GM23338 (cell line): ENCODE results near the gene ATF2. TPM values are rescaled to one million over a fixed set of nuclear protein-coding genes. Genes with fewer than 3 reads are reported as not detected.

Experiments
- ATAC-seq: fragments of 200-7000 bp; cut with Tn5 transposase; 3 replicates; pipeline ENCODE4 v1.9.1; 2020
- DNase-seq: peaks from one replicate; pipeline ENCODE4 v3.0.0-alpha.2; 2015; ENCODE audit warnings: low spot score
- H2AFZ ChIP-seq: fragments of 200-600 bp; sonication (generic); 2 replicates; pipeline ENCODE4 v1.8.0; 2016; ENCODE audit warnings: antibody characterized with exemption, mild to moderate bottlenecking, moderate library complexity
- H3F3A ChIP-seq: fragments of 200-600 bp; sonication (generic); replicated peaks from 2 replicates; pipeline ENCODE4 v1.8.0; 2017; ENCODE audit warnings: antibody characterized with exemption, mixed run types, low read depth
- H3K27ac ChIP-seq: fragments of 200-600 bp; sonication (generic); 2 replicates; pipeline ENCODE4 v1.6.1; 2016; ENCODE audit warnings: low read depth
- H3K27me3 ChIP-seq: fragments of 200-600 bp; sonication (generic); 2 replicates; pipeline ENCODE4 v1.8.0; 2016; ENCODE audit warnings: mild to moderate bottlenecking, mixed run types, moderate library complexity; ENCODE audit not compliant: insufficient read depth
- H3K36me3 ChIP-seq: fragments of 200-600 bp; sonication (generic); 2 replicates; pipeline ENCODE4 v1.8.0; 2016; ENCODE audit warnings: mild to moderate bottlenecking; ENCODE audit not compliant: insufficient read depth
- H3K4me1 ChIP-seq: fragments of 200-600 bp; sonication (generic); 2 replicates; pipeline ENCODE4 v1.8.0; 2016; ENCODE audit warnings: mild to moderate bottlenecking, moderate library complexity; ENCODE audit not compliant: insufficient read depth
- H3K4me2 ChIP-seq: fragments of 200-600 bp; sonication (generic); 2 replicates; pipeline ENCODE4 v1.7.1; 2017; ENCODE audit warnings: mixed run types
- H3K4me3 ChIP-seq: fragments of 200-600 bp; sonication (generic); 2 replicates; pipeline ENCODE4 v1.6.1; 2016; ENCODE audit warnings: mixed run types
- H3K79me2 ChIP-seq: fragments of 200-600 bp; sonication (generic); replicated peaks from 2 replicates; pipeline ENCODE4 v1.8.0; 2017; ENCODE audit warnings: mild to moderate bottlenecking; ENCODE audit not compliant: insufficient read depth
- H3K9me2 ChIP-seq: fragments of 200-600 bp; sonication (generic); 2 replicates; pipeline ENCODE4 v1.8.0; 2017; ENCODE audit not compliant: insufficient read depth
- H4K20me1 ChIP-seq: fragments of 200-600 bp; sonication (generic); replicated peaks from 2 replicates; pipeline ENCODE4 v1.8.0; 2017; ENCODE audit warnings: mild to moderate bottlenecking; ENCODE audit not compliant: insufficient read depth
- H3K27ac Mint-ChIP-seq: 2 replicates; pipeline ENCODE4 v1.8.0; 2020; ENCODE audit warnings: inconsistent platforms, mild to moderate bottlenecking, moderate library complexity, mixed read lengths
- H3K27me3 Mint-ChIP-seq: 3 replicates; pipeline ENCODE4 v1.8.0; 2022; ENCODE audit warnings: low read depth, mild to moderate bottlenecking, moderate library complexity, mixed read lengths, inconsistent platforms; ENCODE audit not compliant: insufficient read depth, poor library complexity
- H3K36me3 Mint-ChIP-seq: 3 replicates; pipeline ENCODE4 v1.8.0; 2021; ENCODE audit warnings: low read depth, mild to moderate bottlenecking, inconsistent platforms, moderate library complexity, mixed read lengths
- H3K4me1 Mint-ChIP-seq: 3 replicates; pipeline ENCODE4 v1.8.0; 2020; ENCODE audit warnings: mild to moderate bottlenecking, inconsistent platforms, mixed read lengths
- H3K4me3 Mint-ChIP-seq: 3 replicates; pipeline ENCODE4 v1.8.0; 2021; ENCODE audit warnings: moderate library complexity, mild to moderate bottlenecking, inconsistent platforms, mixed read lengths
- H3K9me3 Mint-ChIP-seq: 3 replicates; pipeline ENCODE4 v1.8.0; 2020; ENCODE audit warnings: moderate library complexity, mild to moderate bottlenecking, inconsistent platforms, mixed read lengths
- CREB1 ChIP-seq: fragments of 250-450 bp; sonication (Bioruptor Pico); IDR thresholded peaks from 2 replicates; pipeline ENCODE4 v1.5.0; 2020; ENCODE audit warnings: low read depth, mild to moderate bottlenecking, moderate library complexity
- JUNB ChIP-seq: IDR thresholded peaks from one replicate; pipeline ENCODE4 v1.6.1; 2016; ENCODE audit warnings: antibody characterized with exemption; ENCODE audit not compliant: unreplicated experiment
- STAT1 ChIP-seq: IDR thresholded peaks from one replicate; pipeline ENCODE4 v1.6.1; 2016; ENCODE audit warnings: antibody characterized with exemption; ENCODE audit not compliant: unreplicated experiment
- ZNF114 ChIP-seq: fragments of 250-450 bp; sonication (Bioruptor Pico); IDR thresholded peaks from 2 replicates; pipeline ENCODE4 v1.5.0; 2020; ENCODE audit warnings: mild to moderate bottlenecking, moderate library complexity
- polyA plus RNA-seq: library from polyadenylated mRNA; unstranded; fragments of >200 nt; fragmentation: Nextera tagmentation; extraction: Ambion mirVana; gene quantifications from 2 replicates; pipeline ENCODE4 v1.2.1, GENCODE V29; 2016
- total RNA-seq: library from RNA; depleted of rRNA; stranded (reverse); fragments of >200 nt; shearing (Covaris generic); gene quantifications from 2 replicates; pipeline ENCODE4 v1.2.3, GENCODE V29; 2014
- TF ChIP-seq, protein P1 (sequence below), 2 experiments: fragments of 200-600 bp in 1 of 2; sonication (generic) in 1 of 2; conservative IDR thresholded peaks; 2 replicates each; pipeline versions ENCODE4 v1.5.1 to v1.6.1; 2016 to 2017; ENCODE audit warnings: antibody characterized with exemption in 2 of 2, low read depth in 2 of 2, mild to moderate bottlenecking in 2 of 2, moderate library complexity in 1 of 2
- TF ChIP-seq, protein P2 (sequence below): IDR thresholded peaks from one replicate; pipeline ENCODE4 v1.6.1; 2018; ENCODE audit warnings: antibody characterized with exemption; ENCODE audit not compliant: unreplicated experiment
- TF ChIP-seq, protein P3 (sequence below): fragments of 250-450 bp; sonication (Bioruptor Pico); IDR thresholded peaks from 2 replicates; pipeline ENCODE4 v1.5.0; 2020; ENCODE audit warnings: mild to moderate bottlenecking, moderate library complexity

ATF2 gene
- total and polyA plus RNA-seq, 2 experiments from 2014 or later = 23.6 to 56.2 TPM

DNA sequence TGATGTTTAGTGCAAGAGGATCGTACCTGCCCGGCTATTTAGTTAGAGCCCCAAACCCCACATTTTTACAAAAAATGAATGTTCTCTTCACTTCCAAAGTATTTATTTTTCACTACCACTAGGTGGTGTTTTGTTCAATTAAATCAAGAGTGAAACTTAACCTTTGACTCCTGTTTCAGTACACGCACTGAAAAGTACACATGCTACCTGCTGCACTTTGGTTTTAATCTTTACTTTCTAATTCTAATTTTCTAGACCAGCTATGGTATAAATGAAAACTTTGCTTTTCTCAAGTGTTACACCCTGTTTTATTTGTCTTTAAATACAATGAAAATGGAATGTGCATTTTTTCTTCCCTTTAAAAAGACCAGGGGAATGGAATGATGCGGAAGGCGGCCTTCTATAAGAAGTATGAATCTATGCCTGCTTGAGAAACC lies 131.4 kb downstream of the ATF2 start:
- ATAC-seq (no peak), DNase-seq (peak; percentile 70)
- H3K27me3 Mint-ChIP-seq = peaks cover 2% of the 10 kb centered on the region
- H4K20me1 ChIP-seq = no peaks in the 10 kb centered on the region; the same call in 1 of the 2 replicates
- no peaks in the 10 kb centered on the region; the same call in 2 of the 3 replicates for H3K36me3 Mint-ChIP-seq
- peaks cover 9% of the 10 kb centered on the region for H3K4me1 Mint-ChIP-seq
- no peaks in the 10 kb centered on the region for H3K79me2 ChIP-seq
- no peak overlapping the region for H3K27ac ChIP-seq
- no peaks in the 10 kb centered on the region for H3K27me3 ChIP-seq
- no peaks in the 10 kb centered on the region for H3F3A ChIP-seq
- H3K4me1 ChIP-seq = no peaks in the 10 kb centered on the region
- H3K9me2 ChIP-seq = peaks cover 12% of the 10 kb centered on the region
- TF ChIP-seq JUNB = no peak
- TF ChIP-seq, protein P1, sequence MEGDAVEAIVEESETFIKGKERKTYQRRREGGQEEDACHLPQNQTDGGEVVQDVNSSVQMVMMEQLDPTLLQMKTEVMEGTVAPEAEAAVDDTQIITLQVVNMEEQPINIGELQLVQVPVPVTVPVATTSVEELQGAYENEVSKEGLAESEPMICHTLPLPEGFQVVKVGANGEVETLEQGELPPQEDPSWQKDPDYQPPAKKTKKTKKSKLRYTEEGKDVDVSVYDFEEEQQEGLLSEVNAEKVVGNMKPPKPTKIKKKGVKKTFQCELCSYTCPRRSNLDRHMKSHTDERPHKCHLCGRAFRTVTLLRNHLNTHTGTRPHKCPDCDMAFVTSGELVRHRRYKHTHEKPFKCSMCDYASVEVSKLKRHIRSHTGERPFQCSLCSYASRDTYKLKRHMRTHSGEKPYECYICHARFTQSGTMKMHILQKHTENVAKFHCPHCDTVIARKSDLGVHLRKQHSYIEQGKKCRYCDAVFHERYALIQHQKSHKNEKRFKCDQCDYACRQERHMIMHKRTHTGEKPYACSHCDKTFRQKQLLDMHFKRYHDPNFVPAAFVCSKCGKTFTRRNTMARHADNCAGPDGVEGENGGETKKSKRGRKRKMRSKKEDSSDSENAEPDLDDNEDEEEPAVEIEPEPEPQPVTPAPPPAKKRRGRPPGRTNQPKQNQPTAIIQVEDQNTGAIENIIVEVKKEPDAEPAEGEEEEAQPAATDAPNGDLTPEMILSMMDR (conservative IDR thresholded peaks at IDR 0.05; ENCODE audit: low read depth in 2 of 2) = peak; percentile 54 to 68
- H2AFZ ChIP-seq = no peak overlapping the region
- no peaks in the 10 kb centered on the region for H3K36me3 ChIP-seq
- no peak overlapping the region for H3K4me3 ChIP-seq
- H3K4me2 ChIP-seq = no peak overlapping the region
- no peak overlapping the region for H3K4me3 Mint-ChIP-seq
- no peak overlapping the region for H3K27ac Mint-ChIP-seq
- no peaks in the 10 kb centered on the region; the same call in 1 of the 3 replicates for H3K9me3 Mint-ChIP-seq

DNA sequence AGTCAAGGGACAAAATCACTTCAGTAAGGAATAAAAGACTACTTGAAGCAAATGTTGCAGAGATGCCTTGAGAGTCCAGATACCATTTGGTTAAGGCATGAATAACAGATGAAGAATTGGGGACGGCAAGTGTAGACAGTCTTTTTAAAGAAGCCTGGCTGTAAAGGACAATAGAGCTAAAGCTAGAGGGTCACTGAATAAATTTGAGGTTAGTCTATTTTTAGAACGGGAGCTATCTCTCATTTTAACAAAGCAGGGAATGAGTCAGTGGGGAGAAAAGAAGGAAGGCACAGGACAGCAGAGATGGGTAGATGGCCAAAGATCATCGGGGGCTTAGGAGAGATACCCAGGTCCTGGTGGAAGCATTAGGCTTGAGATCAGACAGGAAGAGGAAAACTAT lies 132.2 kb downstream of the ATF2 start:
- Mint-ChIP-seq H3K4me3 (no peak overlapping the region), H3K27ac (no peak overlapping the region), H3K27me3 (peaks cover 2% of the 10 kb centered on the region), H3K4me1 (peaks cover 9% of the 10 kb centered on the region), H3K9me3 (no peaks in the 10 kb centered on the region; the same call in 1 of the 3 replicates), H3K36me3 (no peaks in the 10 kb centered on the region; the same call in 2 of the 3 replicates)
- Histone ChIP-seq H3K9me2 (peaks cover 12% of the 10 kb centered on the region), H3K79me2 (no peaks in the 10 kb centered on the region), H3K4me2 (no peak overlapping the region), H4K20me1 (no peaks in the 10 kb centered on the region; the same call in 1 of the 2 replicates), H3K27me3 (no peaks in the 10 kb centered on the region), H3F3A (no peaks in the 10 kb centered on the region), H3K27ac (no peak overlapping the region), H2AFZ (peak overlapping the region; percentile 78; the same call in 1 of the 2 replicates), H3K4me1 (no peaks in the 10 kb centered on the region), H3K36me3 (no peaks in the 10 kb centered on the region), H3K4me3 (no peak overlapping the region)
- DNase-seq (no peak), ATAC-seq (no peak)
- TF ChIP-seq, protein P2, sequence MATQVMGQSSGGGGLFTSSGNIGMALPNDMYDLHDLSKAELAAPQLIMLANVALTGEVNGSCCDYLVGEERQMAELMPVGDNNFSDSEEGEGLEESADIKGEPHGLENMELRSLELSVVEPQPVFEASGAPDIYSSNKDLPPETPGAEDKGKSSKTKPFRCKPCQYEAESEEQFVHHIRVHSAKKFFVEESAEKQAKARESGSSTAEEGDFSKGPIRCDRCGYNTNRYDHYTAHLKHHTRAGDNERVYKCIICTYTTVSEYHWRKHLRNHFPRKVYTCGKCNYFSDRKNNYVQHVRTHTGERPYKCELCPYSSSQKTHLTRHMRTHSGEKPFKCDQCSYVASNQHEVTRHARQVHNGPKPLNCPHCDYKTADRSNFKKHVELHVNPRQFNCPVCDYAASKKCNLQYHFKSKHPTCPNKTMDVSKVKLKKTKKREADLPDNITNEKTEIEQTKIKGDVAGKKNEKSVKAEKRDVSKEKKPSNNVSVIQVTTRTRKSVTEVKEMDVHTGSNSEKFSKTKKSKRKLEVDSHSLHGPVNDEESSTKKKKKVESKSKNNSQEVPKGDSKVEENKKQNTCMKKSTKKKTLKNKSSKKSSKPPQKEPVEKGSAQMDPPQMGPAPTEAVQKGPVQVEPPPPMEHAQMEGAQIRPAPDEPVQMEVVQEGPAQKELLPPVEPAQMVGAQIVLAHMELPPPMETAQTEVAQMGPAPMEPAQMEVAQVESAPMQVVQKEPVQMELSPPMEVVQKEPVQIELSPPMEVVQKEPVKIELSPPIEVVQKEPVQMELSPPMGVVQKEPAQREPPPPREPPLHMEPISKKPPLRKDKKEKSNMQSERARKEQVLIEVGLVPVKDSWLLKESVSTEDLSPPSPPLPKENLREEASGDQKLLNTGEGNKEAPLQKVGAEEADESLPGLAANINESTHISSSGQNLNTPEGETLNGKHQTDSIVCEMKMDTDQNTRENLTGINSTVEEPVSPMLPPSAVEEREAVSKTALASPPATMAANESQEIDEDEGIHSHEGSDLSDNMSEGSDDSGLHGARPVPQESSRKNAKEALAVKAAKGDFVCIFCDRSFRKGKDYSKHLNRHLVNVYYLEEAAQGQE = no peak
- TF ChIP-seq ZNF114 = no peak
- no peak for TF ChIP-seq CREB1 (CRISPR knock-in tag)
- no peak for TF ChIP-seq STAT1
- TF ChIP-seq JUNB = no peak
- TF ChIP-seq, protein P3, sequence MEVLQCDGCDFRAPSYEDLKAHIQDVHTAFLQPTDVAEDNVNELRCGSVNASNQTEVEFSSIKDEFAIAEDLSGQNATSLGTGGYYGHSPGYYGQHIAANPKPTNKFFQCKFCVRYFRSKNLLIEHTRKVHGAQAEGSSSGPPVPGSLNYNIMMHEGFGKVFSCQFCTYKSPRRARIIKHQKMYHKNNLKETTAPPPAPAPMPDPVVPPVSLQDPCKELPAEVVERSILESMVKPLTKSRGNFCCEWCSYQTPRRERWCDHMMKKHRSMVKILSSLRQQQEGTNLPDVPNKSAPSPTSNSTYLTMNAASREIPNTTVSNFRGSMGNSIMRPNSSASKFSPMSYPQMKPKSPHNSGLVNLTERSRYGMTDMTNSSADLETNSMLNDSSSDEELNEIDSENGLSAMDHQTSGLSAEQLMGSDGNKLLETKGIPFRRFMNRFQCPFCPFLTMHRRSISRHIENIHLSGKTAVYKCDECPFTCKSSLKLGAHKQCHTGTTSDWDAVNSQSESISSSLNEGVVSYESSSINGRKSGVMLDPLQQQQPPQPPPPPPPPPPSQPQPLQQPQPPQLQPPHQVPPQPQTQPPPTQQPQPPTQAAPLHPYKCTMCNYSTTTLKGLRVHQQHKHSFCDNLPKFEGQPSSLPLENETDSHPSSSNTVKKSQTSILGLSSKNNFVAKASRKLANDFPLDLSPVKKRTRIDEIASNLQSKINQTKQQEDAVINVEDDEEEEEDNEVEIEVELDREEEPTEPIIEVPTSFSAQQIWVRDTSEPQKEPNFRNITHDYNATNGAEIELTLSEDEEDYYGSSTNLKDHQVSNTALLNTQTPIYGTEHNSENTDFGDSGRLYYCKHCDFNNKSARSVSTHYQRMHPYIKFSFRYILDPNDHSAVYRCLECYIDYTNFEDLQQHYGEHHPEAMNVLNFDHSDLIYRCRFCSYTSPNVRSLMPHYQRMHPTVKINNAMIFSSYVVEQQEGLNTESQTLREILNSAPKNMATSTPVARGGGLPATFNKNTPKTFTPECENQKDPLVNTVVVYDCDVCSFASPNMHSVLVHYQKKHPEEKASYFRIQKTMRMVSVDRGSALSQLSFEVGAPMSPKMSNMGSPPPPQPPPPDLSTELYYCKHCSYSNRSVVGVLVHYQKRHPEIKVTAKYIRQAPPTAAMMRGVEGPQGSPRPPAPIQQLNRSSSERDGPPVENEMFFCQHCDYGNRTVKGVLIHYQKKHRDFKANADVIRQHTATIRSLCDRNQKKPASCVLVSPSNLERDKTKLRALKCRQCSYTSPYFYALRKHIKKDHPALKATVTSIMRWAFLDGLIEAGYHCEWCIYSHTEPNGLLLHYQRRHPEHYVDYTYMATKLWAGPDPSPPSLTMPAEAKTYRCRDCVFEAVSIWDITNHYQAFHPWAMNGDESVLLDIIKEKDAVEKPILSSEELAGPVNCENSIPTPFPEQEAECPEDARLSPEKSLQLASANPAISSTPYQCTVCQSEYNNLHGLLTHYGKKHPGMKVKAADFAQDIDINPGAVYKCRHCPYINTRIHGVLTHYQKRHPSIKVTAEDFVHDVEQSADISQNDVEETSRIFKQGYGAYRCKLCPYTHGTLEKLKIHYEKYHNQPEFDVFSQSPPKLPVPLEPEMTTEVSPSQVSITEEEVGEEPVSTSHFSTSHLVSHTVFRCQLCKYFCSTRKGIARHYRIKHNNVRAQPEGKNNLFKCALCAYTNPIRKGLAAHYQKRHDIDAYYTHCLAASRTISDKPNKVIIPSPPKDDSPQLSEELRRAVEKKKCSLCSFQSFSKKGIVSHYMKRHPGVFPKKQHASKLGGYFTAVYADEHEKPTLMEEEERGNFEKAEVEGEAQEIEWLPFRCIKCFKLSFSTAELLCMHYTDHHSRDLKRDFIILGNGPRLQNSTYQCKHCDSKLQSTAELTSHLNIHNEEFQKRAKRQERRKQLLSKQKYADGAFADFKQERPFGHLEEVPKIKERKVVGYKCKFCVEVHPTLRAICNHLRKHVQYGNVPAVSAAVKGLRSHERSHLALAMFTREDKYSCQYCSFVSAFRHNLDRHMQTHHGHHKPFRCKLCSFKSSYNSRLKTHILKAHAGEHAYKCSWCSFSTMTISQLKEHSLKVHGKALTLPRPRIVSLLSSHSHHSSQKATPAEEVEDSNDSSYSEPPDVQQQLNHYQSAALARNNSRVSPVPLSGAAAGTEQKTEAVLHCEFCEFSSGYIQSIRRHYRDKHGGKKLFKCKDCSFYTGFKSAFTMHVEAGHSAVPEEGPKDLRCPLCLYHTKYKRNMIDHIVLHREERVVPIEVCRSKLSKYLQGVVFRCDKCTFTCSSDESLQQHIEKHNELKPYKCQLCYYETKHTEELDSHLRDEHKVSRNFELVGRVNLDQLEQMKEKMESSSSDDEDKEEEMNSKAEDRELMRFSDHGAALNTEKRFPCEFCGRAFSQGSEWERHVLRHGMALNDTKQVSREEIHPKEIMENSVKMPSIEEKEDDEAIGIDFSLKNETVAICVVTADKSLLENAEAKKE (CRISPR knock-in tag) = no peak
- TF ChIP-seq, protein P1 (conservative IDR thresholded peaks at IDR 0.05; ENCODE audit: low read depth in 2 of 2) = no peak
